ENCODE data around the gene LILRB5.
"Not testable (repeated sequence)": the region's sequence is repeated elsewhere in the genome, so short reads cannot be mapped to it uniquely, and the experiment has no call there.

The LILRB5 gene

DNA sequence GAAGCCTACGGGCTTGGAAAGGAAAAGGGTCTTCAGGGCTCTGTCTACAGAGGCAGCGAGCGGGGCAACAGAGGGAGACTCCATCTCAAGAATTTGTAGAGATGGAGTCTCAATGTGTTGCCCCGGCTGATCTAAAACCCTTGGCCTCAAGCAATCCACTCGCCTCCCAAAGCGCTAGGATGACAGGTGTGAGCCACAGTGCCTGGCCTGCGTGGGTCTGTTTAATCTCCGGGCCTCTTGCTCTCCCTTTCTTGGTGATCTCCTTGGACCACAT is 48.4 kb downstream of the LILRB5 start:
- Histone ChIP-seq H3K79me1 (ENCODE audit: low read length) (peaks cover 19% of the 10 kb centered on the region), H3K36me3 (ENCODE audit: control insufficient read depth, insufficient read depth, low read length) (peaks cover 29% of the 10 kb centered on the region), H3K56ac (ENCODE audit: low read length) (no peak overlapping the region), H3K23ac (ENCODE audit: low read length) (no peak overlapping the region), H3K4me2 (ENCODE audit: low read length) (no peak overlapping the region), H3K79me2 (ENCODE audit: control insufficient read depth, insufficient read depth, low read length) (peaks cover 37% of the 10 kb centered on the region), H2AK5ac (ENCODE audit: low read length) (no peak overlapping the region), H2BK120ac (ENCODE audit: low read depth, low read length) (no peak overlapping the region), H4K8ac (ENCODE audit: low read depth, low read length) (no peak overlapping the region), H2BK15ac (replicated peaks; ENCODE audit: low read depth) (no peak overlapping the region), H2BK5ac (ENCODE audit: low read length) (no peak overlapping the region), H3K9ac (ENCODE audit: low read length) (no peak overlapping the region), H3K27me3 (ENCODE audit: insufficient read depth, low read length, poor library complexity) (no peaks in the 10 kb centered on the region), H4K5ac (ENCODE audit: low read length) (no peak overlapping the region), H3K18ac (ENCODE audit: low read length) (no peak overlapping the region), H3K4ac (ENCODE audit: low read depth, low read length) (no peak overlapping the region), H3K4me3 (ENCODE audit: low read length) (no peak overlapping the region), H3K27ac (ENCODE audit: low read depth, low read length) (no peak overlapping the region), H3K4me1 (ENCODE audit: control insufficient read depth, low read depth, low read length) (no peaks in the 10 kb centered on the region)
- peak; percentile 34 for DNase-seq
- no CpG with 5 or more reads among the region's 8 CpGs for WGBS (ENCODE audit: extremely low coverage, insufficient coverage, low lambda C conversion rate)

DNA sequence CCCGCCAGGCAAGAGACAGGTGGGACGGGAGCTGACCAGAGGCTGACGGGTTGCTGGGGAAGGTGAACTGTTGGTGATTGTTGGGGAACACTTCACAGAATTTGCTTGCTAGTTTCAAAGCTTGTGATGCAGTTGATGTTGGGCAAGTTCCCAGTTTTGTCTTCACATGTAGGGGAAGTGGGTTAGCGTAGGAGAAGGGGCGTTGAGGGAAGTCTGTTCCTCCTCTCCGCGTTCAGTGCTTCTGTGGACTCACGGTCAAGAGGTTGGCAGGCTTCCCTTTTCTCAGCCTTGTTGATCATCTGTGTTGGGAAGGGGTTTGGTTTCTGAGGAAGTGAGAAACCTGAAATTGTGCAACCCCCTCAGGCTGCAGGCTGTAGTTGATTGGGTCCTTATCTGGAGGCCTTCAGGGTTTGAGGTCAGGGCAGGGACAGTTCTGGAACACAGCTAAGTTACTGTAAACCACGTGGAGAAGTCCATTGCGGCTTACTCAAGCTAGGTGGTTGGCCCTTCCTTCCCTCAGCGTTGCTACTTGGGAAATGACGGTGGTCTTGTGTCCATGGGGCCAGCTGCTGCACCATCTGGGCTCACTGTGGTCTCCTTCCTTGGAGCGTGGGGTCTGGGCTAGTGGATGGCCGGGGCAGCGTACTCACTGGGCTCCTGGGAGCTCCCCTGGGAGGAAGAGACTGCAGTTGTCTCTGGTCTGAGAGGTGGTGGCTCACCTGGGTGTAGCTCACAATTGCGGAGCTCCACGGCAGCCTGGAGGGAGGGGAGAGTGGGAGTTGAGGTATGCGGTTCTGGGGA is 48.9 kb downstream of the LILRB5 start:
- Histone ChIP-seq H4K8ac (ENCODE audit: low read depth, low read length) (no peak overlapping the region), H3K79me1 (ENCODE audit: low read length) (peaks cover 19% of the 10 kb centered on the region), H3K27me3 (ENCODE audit: insufficient read depth, low read length, poor library complexity) (no peaks in the 10 kb centered on the region), H3K79me2 (ENCODE audit: control insufficient read depth, insufficient read depth, low read length) (peaks cover 42% of the 10 kb centered on the region), H2AK5ac (ENCODE audit: low read length) (no peak overlapping the region), H3K4me2 (ENCODE audit: low read length) (no peak overlapping the region), H3K23ac (ENCODE audit: low read length) (no peak overlapping the region), H2BK5ac (ENCODE audit: low read length) (no peak overlapping the region), H3K27ac (ENCODE audit: low read depth, low read length) (no peak overlapping the region), H3K9ac (ENCODE audit: low read length) (no peak overlapping the region), H2BK120ac (ENCODE audit: low read depth, low read length) (no peak overlapping the region), H3K4me3 (ENCODE audit: low read length) (no peak overlapping the region), H3K36me3 (ENCODE audit: control insufficient read depth, insufficient read depth, low read length) (peaks cover 31% of the 10 kb centered on the region), H2BK15ac (replicated peaks; ENCODE audit: low read depth) (no peak overlapping the region), H4K5ac (ENCODE audit: low read length) (no peak overlapping the region), H3K56ac (ENCODE audit: low read length) (no peak overlapping the region), H3K4ac (ENCODE audit: low read depth, low read length) (no peak overlapping the region), H3K4me1 (ENCODE audit: control insufficient read depth, low read depth, low read length) (no peaks in the 10 kb centered on the region), H3K18ac (ENCODE audit: low read length) (no peak overlapping the region)
- WGBS (ENCODE audit: extremely low coverage, insufficient coverage, low lambda C conversion rate) = no CpG with 5 or more reads among the region's 18 CpGs
- peak; percentile 42 for DNase-seq

DNA sequence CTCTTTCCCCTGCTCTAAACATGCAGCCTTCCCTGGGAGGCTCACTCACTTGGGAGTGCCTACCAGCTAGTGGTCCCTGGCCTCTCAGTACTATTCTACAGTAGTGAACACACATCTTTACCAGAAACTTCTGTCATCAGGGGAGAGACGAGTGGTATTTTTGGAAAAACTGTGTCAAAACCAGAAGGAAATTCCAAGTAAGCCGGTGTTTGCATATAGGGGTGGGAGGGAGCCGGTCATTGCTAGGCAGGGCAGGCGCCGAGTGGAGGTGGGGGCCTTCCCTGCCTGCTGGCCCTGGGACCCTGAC is 49.4 kb downstream of the LILRB5 start:
- no peak overlapping the region for H4K8ac ChIP-seq (ENCODE audit: low read depth, low read length)
- H4K5ac ChIP-seq (ENCODE audit: low read length) = no peak overlapping the region
- H2BK120ac ChIP-seq (ENCODE audit: low read depth, low read length) = no peak overlapping the region
- H2BK5ac ChIP-seq (ENCODE audit: low read length) = no peak overlapping the region
- no peak overlapping the region for H2AK5ac ChIP-seq (ENCODE audit: low read length)
- no CpG with 5 or more reads among the region's 5 CpGs for WGBS (ENCODE audit: extremely low coverage, insufficient coverage, low lambda C conversion rate)
- H3K4me1 ChIP-seq (ENCODE audit: control insufficient read depth, low read depth, low read length) = peaks cover 3% of the 10 kb centered on the region
- peaks cover 19% of the 10 kb centered on the region for H3K79me1 ChIP-seq (ENCODE audit: low read length)
- no peak overlapping the region for H3K4me2 ChIP-seq (ENCODE audit: low read length)
- H3K79me2 ChIP-seq (ENCODE audit: control insufficient read depth, insufficient read depth, low read length) = peaks cover 48% of the 10 kb centered on the region
- H3K9ac ChIP-seq (ENCODE audit: low read length) = no peak overlapping the region
- no peak for DNase-seq
- no peaks in the 10 kb centered on the region for H3K27me3 ChIP-seq (ENCODE audit: insufficient read depth, low read length, poor library complexity)
- H3K27ac ChIP-seq (ENCODE audit: low read depth, low read length) = no peak overlapping the region
- H3K36me3 ChIP-seq (ENCODE audit: control insufficient read depth, insufficient read depth, low read length) = peaks cover 35% of the 10 kb centered on the region
- no peak overlapping the region for H3K4ac ChIP-seq (ENCODE audit: low read depth, low read length)
- H2BK15ac ChIP-seq (replicated peaks; ENCODE audit: low read depth) = no peak overlapping the region
- H3K18ac ChIP-seq (ENCODE audit: low read length) = no peak overlapping the region
- H3K23ac ChIP-seq (ENCODE audit: low read length) = no peak overlapping the region
- no peak overlapping the region for H3K56ac ChIP-seq (ENCODE audit: low read length)
- no peak overlapping the region for H3K4me3 ChIP-seq (ENCODE audit: low read length)

DNA sequence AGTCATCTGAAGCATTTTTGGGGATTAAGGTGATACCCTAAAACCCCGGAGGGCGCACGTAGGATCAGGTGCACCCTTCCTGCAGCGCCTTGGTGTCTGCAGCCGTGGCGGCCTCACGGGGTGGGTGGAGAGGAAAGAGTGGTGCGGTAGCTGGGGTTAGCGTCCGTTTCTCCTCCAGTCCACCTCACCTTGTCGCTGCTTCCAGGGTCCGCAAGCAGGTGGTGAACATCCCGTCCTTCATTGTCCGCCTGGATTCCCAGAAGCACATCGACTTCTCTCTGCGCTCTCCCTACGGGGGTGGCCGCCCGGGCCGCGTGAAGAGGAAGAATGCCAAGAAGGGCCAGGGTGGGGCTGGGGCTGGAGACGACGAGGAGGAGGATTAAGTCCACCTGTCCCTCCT is 49.9 kb downstream of the LILRB5 start:
- not testable (repeated sequence) for H3K23ac ChIP-seq (ENCODE audit: low read length); H3K4me3 ChIP-seq (ENCODE audit: low read length); H3K4me2 ChIP-seq (ENCODE audit: low read length); H4K8ac ChIP-seq (ENCODE audit: low read depth, low read length); H3K27me3 ChIP-seq (ENCODE audit: insufficient read depth, low read length, poor library complexity); H3K9ac ChIP-seq (ENCODE audit: low read length); H3K27ac ChIP-seq (ENCODE audit: low read depth, low read length); H3K4ac ChIP-seq (ENCODE audit: low read depth, low read length); H2BK5ac ChIP-seq (ENCODE audit: low read length); H4K5ac ChIP-seq (ENCODE audit: low read length); H3K18ac ChIP-seq (ENCODE audit: low read length); H2BK15ac ChIP-seq (replicated peaks; ENCODE audit: low read depth); H3K4me1 ChIP-seq (ENCODE audit: control insufficient read depth, low read depth, low read length); H3K56ac ChIP-seq (ENCODE audit: low read length); H2AK5ac ChIP-seq (ENCODE audit: low read length); H2BK120ac ChIP-seq (ENCODE audit: low read depth, low read length); DNase-seq
- H3K36me3 ChIP-seq (ENCODE audit: control insufficient read depth, insufficient read depth, low read length) = peaks cover 40% of the 10 kb centered on the region
- no CpG with 5 or more reads among the region's 23 CpGs for WGBS (ENCODE audit: extremely low coverage, insufficient coverage, low lambda C conversion rate)
- H3K79me1 ChIP-seq (ENCODE audit: low read length) = peaks cover 19% of the 10 kb centered on the region
- H3K79me2 ChIP-seq (ENCODE audit: control insufficient read depth, insufficient read depth, low read length) = peaks cover 52% of the 10 kb centered on the region

DNA sequence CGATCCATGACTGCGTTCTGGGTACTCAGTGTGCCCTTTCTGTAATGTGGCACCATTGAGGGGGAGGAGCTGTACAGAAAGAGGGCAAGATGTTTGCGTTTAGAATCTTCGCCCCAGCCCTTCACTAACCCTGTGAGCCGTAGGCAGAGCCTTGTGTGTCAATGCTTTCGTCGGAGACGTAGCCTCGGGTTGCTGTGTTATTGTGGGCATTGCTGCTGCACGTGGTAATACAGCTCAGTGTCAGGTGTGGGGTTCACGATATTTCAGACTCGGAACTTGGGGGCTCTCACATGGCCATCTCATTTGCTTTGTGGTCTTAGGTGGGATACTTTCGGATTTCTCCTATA is 50.3 kb downstream of the LILRB5 start:
- Histone ChIP-seq H3K56ac (ENCODE audit: low read length) (no peak overlapping the region), H3K23ac (ENCODE audit: low read length) (no peak overlapping the region), H2AK5ac (ENCODE audit: low read length) (no peak overlapping the region), H4K8ac (ENCODE audit: low read depth, low read length) (no peak overlapping the region), H3K4me3 (ENCODE audit: low read length) (no peak overlapping the region), H3K36me3 (ENCODE audit: control insufficient read depth, insufficient read depth, low read length) (peaks cover 40% of the 10 kb centered on the region), H2BK120ac (ENCODE audit: low read depth, low read length) (no peak overlapping the region), H3K4me2 (ENCODE audit: low read length) (no peak overlapping the region), H3K79me2 (ENCODE audit: control insufficient read depth, insufficient read depth, low read length) (peaks cover 56% of the 10 kb centered on the region), H3K27ac (ENCODE audit: low read depth, low read length) (no peak overlapping the region), H3K27me3 (ENCODE audit: insufficient read depth, low read length, poor library complexity) (no peaks in the 10 kb centered on the region), H2BK15ac (replicated peaks; ENCODE audit: low read depth) (no peak overlapping the region), H4K5ac (ENCODE audit: low read length) (no peak overlapping the region), H3K4ac (ENCODE audit: low read depth, low read length) (no peak overlapping the region), H3K4me1 (ENCODE audit: control insufficient read depth, low read depth, low read length) (peaks cover 5% of the 10 kb centered on the region), H3K79me1 (ENCODE audit: low read length) (peaks cover 19% of the 10 kb centered on the region), H3K9ac (ENCODE audit: low read length) (no peak overlapping the region), H3K18ac (ENCODE audit: low read length) (no peak overlapping the region), H2BK5ac (ENCODE audit: low read length) (no peak overlapping the region)
- DNase-seq = no peak
- no CpG with 5 or more reads among the region's 13 CpGs for WGBS (ENCODE audit: extremely low coverage, insufficient coverage, low lambda C conversion rate)
